Activated CD8-positive, alpha-beta memory T cell treated with anti-CD3 and anti-CD28 coated beads, Interleukin-2, amount 50 U/mL, for 48 hours (primary cell): Measurements from ENCODE around the gene SEMA4A.
"Not testable (repeated sequence)": the region's sequence is repeated elsewhere in the genome, so short reads cannot be mapped to it uniquely, and the experiment has no call there.

Source experiments
- DNase-seq: peaks from one replicate; pipeline ENCODE4 v3.0.0-alpha.2; 2020

The SEMA4A gene

DNA sequence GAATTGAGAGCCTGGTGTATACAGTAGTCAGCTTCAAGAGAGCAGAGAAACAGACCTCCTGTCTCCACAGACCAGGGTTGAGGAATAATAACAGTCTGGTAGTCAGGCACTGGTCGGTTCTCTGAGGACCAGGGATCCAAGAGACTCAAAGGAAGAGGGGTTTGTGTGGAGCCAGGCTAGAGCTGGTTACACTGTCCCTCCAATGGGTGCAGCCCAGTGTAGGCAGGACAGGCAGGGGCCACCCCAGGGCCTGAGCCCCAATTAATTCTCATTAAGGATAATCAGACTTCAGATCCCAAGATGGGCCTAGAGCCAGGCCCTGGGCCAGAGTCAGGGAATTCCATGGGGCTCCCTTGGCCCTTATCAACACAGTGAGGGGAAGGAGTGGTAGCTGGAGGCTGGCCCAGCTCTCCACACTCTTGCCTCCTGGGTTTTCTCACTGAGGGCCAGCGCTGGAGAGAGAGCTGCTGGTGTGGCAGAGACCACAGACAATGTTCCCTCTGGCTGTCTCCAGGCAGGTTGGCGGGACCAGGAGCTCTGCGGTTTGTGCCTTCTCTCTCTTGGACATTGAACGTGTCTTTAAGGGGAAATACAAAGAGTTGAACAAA lies 9.1 kb downstream of the SEMA4A start:
- no peak for DNase-seq

- DNase-seq: no peak
Observed at GRCh38 chr1:156163712-156164111, 10.3 kb downstream of the SEMA4A start.

DNA sequence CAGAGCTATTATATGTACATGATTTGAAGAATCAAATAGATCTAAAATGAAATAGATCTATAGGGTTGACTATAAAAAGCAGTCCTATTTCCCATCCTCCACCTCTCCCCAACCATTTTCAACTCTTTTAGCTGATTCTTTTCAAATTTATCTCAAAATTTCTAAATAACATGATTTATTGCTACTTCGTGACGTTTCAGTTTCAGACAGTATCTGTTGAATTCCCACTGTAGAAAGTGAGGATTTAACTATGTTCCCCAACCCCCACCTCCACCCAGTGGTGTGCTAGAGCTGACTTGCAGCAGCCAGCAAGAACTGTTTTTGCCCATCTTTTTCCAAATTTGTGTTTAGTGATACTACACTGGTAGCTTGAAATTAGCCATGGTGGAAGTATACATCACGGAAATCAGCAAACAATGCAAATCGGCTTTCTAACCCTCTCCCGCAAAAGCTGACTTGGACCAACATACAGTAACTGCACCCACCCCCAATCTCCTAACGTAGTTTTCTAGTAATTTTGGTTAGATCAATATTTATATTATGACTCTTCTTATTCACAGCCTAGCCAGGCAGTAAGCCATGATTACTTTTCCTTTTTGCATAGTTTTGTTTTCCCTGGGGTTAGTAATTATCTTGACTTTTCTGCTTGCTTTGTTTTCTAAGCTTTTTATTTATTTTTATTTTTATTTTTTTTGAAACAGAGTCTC lies 10.9 kb downstream of the SEMA4A start:
- no peak for DNase-seq

DNA sequence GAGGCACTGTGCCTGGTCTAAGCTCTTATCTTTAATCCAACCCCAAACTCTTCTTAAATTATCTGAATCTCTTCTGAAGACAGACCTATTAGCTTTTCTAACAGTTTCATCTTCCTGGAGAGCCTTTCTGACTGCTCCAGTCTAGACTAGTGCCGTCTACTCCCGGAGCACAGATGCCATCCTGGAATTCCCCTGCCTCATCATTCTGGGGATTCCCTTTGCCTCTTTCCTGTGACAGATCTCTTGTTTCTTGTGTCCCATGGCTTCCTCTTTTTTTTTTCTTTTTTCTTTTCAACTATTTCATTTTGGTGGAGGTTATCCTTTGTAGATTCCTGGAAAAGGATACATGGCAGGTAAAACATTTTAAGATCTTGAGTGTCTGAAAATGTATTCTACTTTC lies 11.7 kb downstream of the SEMA4A start:
- DNase-seq: no peak

DNA sequence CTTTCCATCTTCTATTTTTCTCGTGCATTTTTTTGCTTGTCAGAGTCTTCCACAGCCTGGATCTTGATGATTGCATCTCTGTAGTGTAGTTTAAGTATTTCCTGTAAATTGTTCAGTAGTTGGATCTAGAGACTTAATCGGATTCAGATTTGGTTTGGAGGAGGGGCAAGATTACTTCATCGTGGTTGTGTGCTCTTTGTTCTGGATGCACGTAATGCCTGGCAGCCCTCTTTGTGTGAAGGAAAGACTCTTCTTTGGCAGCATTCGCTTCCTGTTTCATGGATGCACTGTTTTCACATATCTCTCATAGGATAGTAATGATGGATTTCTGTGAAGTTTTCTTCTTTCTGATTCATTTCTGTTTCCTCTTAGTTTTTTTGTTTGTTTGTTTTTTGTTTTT lies 14.2 kb downstream of the SEMA4A start:
- no peak for DNase-seq

DNA sequence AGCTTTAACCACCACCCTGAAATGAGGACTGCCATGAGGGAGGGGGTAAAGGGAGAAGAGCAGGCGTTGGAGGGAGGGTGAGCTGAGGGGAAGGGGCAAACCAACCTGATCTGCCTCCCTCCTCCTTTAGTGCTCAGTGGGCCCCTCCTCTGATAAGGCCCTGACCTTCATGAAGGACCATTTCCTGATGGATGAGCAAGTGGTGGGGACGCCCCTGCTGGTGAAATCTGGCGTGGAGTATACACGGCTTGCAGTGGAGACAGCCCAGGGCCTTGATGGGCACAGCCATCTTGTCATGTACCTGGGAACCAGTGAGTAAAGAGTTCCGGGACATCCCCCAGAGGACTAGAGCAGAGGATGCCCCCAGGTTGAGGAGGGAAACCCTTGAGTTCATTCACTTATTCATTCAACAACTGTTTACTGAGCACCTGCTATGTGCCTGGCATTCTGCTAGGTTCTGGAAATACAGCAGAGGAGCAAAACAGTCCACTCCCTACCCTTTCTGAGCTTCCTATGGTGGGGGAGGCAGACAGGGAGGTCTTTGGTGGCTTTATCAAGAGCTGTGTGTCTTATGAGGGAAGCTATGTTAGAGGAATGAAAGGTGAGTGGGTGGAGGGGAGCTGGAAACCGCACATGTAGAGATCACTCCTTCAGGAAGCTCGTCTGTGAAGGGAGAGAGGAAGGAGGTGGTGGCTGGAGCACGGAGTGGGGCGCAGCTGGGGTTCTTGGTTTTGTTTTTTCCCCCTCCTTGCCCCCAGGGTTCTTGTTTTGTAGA lies 19.5 kb downstream of the SEMA4A start:
- DNase-seq: no peak

DNA sequence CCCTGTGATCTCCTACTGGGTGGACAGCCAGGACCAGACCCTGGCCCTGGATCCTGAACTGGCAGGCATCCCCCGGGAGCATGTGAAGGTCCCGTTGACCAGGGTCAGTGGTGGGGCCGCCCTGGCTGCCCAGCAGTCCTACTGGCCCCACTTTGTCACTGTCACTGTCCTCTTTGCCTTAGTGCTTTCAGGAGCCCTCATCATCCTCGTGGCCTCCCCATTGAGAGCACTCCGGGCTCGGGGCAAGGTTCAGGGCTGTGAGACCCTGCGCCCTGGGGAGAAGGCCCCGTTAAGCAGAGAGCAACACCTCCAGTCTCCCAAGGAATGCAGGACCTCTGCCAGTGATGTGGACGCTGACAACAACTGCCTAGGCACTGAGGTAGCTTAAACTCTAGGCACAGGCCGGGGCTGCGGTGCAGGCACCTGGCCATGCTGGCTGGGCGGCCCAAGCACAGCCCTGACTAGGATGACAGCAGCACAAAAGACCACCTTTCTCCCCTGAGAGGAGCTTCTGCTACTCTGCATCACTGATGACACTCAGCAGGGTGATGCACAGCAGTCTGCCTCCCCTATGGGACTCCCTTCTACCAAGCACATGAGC lies 23.3 kb downstream of the SEMA4A start:
- no peak for DNase-seq

GRCh38 chr1:156177919-156178654 lies 24.7 kb downstream of the SEMA4A start:
- no peak for DNase-seq

DNA sequence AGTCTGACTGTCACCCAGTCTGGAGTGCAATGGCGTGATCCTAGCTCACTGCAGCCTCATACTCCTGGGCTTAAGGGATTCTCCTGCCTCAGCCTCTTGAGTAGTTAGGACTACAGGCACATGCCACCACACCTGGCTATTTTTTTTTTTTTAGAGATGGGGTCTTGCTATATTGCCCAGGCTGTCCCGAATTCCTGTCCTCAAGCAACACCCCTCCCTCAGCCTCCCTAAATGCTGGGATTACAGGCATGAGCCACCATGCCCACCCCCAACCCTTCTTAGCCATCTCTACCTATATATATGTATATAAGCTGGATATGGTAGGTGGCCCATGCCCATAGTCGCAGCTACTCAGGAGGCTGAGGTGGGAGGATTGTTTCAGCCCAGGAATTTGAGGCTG lies 27.1 kb downstream of the SEMA4A start:
- no peak for DNase-seq

DNA sequence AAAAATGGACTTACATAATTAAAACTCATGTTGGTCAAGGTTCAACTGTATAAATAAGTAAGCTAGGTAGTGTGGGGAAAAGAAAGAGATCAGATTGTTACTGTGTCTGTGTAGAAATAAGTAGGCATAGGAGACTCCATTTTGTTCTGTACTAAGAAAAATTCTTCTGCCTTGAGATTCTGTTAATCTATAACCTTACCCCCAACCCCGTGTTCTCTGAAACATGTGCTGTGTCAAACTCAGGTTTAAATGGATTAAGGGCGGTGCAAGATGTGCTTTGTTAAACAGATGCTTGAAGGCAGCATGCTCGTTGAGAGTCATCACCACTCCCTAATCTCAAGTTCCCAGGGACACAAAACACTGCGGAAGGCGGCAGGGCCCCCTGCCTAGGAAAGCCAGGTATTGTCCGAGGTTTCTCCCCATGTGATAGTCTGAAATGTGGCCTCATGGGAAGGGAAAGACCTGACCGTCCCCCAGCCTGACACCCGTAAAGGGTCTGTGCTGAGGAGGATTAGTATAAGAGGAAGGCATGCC lies 28.1 kb downstream of the SEMA4A start:
- DNase-seq: not testable (repeated sequence)

DNA sequence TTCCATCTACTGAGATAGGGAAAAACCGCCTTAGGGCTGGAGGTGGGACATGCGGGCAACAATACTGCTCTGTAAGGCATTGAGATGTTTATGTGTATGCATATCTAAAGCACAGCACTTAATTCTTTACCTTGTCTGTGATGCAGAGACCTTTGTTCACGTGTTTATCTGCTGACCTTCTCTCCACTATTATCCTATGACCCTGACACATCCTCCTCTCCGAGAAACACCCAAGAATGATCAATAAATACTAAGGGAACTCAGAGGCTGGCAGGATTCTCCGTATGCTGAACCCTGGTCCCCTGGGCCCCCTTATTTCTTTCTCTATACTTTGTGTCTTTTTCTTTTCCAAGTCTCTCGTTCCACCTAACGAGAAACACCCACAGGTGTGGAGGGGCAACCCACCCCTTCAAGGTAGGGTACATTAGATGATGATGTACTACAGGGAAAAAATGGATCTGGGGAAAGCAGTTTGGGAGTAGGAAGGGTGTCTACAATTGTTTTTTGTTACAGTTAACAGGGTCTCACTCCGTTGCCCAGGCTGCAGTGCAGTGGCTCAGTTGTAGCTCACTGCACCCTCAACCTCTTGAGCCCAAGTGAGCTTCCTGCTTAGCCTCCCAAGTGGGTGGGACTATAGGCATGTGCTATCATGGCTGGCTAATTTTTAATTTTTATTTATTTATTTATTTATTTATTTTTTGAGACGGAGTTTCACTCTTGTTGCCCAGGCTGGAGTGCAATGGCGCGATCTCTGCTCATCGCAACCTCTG lies 28.8 kb downstream of the SEMA4A start:
- DNase-seq: not testable (repeated sequence)

GRCh38 chr1:156186347-156187177 lies 33.2 kb downstream of the SEMA4A start:
- DNase-seq: not testable (repeated sequence)

GRCh38 chr1:156190265-156190664 lies 36.9 kb downstream of the SEMA4A start:
- DNase-seq: not testable (repeated sequence)

DNA sequence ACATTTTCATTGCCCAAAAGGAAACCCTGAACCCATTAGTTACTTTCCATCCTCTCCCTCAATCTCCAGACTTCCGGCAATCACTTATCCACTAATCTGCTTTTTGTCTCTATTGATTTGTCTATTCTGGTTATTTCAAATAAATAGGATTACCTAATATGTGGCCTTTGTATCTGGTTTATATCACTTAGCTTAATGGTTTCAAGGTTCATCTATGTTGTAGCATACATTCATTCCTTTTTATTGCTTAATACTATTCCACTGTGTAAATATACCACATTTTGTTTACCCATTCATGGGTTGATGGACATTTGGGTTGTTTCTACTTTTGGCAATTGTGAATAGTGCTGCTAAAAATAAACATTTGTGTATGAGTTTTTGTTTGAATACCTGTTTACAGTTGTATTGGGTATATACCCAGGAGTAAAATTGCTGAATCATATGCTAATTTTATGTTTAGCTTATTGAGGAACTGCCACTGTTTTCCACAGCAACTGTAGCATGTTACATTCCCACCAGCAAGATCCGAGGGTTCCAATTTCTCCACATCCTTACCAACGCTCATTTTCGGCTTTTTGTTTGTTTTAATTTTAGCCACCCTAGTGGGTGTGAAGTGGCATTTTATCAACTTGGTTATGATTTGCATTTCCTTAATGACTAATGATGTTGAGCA lies 38.0 kb downstream of the SEMA4A start:
- DNase-seq: no peak

GRCh38 chr1:156193208-156193487 lies 39.8 kb downstream of the SEMA4A start:
- no peak for DNase-seq

- peak; percentile 95 for DNase-seq
Observed at GRCh38 chr1:156193488-156194299, 40.3 kb downstream of the SEMA4A start, which contains the start of gene SLC25A44. SLC25A44 (plus strand) TSS chr1:156194104; CDS start chr1:156199848, 5,744 bp downstream.

DNA sequence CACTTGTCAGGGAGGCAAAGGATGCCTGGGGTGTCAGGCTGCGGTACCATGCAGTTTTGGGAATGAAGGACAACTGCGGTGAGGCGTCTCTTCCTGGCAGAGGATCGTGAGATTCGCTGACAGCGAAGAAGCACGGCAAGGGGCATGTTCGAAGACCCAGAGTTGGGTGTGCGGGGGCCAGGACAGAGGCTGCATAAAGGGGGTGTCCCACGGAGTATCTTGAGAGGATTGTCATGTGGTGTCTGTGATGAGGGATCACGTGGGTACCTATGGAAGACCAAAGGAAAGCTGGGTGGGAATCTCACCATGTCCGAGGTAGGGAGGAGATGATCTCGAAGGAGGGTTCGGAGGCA lies 40.9 kb downstream of the SEMA4A start:
- DNase-seq: no peak

DNA sequence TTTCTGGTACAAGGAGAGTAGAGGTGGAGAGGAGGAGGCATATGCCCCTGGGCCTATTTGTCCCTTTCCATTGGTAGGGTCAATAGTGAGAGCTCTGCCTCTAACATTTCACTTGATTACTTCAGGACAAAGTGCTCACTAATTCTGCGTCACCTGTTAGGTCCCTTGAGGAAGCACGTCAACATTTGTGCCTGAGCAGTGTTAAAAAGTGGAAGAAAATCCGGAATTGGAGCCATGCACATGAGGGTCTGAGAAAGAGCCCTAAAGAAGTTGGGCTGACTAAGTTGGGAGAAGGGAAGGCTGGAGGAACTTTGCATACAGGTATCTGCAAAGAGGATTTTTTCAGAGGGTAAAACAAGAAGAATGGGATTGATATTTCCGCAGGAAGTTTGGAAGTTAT lies 42.5 kb downstream of the SEMA4A start:
- DNase-seq: no peak

- no peak for DNase-seq
Observed at GRCh38 chr1:156196445-156196844, 43.1 kb downstream of the SEMA4A start.
